ENCODE measurements around the gene PIGO. TPM values are rescaled to one million over a fixed set of nuclear protein-coding genes. Genes with fewer than 3 reads are reported as not detected.

PIGO gene
- total and polyA plus RNA-seq, 8 donors = 22.9 to 30.7 (median 25.2) TPM

DNA sequence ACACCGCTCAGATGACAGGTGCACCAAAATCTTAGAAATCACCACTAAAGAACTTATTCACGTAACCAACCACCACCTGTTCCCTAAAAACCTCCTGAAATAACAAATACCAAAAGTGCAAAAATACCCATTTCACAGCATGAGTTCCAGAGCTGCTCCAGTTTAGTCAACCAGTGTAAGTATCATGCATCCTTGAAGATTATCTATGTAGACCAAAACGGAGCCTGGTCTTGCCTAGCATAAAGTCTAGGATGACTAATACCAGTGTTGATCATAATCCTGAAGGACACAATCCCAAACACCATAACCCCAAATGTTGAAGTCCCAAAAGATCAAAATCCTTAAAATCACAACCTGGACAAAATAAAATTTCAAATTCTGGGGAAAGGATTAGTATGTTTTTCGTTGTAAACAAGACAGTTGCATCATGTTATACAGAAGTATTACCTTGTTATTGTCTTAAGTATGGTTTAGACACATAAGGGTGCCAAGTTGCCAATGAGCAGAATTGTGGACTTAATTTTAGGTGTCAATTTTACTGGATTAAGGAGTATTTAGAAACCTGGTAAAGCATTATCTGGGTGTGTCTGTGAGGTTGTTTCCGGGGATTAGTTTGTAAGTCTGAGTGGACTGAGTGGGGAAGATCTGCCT lies 42.1 kb downstream of the PIGO start:
- Histone ChIP-seq H3K36me3 (peaks cover 6 to 92% of the 10 kb centered on the region in 2 donors), H3K4me1 (no peaks in the 10 kb centered on the region), H3K4me3 (no peak overlapping the region), H3K9me3 (no peaks in the 10 kb centered on the region), H3K27ac (no peak overlapping the region), H3K27me3 (no peaks in the 10 kb centered on the region)
- DNase-seq (no peak), ATAC-seq (no peak)
- intact Hi-C loops (cut with DNase I) = no loop called here
- TF ChIP-seq, protein P1, sequence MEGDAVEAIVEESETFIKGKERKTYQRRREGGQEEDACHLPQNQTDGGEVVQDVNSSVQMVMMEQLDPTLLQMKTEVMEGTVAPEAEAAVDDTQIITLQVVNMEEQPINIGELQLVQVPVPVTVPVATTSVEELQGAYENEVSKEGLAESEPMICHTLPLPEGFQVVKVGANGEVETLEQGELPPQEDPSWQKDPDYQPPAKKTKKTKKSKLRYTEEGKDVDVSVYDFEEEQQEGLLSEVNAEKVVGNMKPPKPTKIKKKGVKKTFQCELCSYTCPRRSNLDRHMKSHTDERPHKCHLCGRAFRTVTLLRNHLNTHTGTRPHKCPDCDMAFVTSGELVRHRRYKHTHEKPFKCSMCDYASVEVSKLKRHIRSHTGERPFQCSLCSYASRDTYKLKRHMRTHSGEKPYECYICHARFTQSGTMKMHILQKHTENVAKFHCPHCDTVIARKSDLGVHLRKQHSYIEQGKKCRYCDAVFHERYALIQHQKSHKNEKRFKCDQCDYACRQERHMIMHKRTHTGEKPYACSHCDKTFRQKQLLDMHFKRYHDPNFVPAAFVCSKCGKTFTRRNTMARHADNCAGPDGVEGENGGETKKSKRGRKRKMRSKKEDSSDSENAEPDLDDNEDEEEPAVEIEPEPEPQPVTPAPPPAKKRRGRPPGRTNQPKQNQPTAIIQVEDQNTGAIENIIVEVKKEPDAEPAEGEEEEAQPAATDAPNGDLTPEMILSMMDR (IDR thresholded peaks at IDR 0.05) = no peak

DNA sequence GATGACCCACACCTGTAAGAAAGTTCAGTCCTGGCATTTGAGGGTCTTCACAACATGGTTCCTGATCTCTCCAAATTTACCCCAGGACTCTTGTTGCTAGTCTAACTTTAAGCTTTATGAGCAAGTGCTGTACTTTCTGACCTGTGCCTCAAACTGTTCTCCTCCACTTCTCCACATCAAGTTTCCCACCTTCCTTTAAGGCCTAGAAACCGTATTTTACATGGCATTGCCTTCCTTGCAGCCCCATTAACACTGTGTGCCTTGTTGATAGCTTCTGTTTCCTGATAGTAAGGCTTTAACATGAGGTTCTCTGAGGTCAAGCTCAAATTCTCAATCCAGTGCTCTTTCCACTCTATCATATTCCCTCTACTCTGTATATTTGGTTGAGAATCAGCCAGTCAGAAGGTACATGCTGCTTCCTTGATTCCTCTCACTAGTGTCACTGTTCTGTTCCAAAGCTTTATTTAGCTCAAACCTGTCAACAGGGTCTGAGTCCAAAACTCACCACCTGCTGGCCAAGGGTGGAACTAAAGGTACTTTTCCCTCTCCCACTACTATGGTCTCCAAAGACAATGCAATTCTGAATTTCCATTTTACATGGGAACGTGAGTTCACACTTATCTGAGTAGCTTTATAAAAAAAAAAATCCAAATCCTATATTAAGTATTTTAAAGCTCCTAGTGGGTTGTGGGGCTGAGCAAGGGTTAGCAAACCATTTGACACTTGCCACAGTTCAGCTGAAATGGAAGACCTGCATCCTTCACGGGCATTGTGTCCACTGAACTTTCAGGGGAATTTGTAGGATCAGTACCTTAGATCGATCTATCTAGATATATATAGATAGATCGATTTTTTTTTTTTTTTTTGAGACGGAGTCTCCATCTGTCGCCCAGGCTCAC lies 45.1 kb downstream of the PIGO start:
- Histone ChIP-seq H3K27ac (no peak overlapping the region), H3K4me3 (no peak overlapping the region), H3K27me3 (no peaks in the 10 kb centered on the region), H3K9me3 (no peaks in the 10 kb centered on the region), H3K36me3 (peaks cover 0 to 83% of the 10 kb centered on the region in 2 donors), H3K4me1 (no peaks in the 10 kb centered on the region)
- intact Hi-C loops (cut with DNase I) = no loop called here
- TF ChIP-seq, protein P1 (IDR thresholded peaks at IDR 0.05) = peak; percentile 37 to 55
- DNase-seq (no peak), ATAC-seq (peak; percentile 83)

GRCh38 chr9:35048511-35048910 lies 47.9 kb downstream of the PIGO start:
- Histone ChIP-seq H3K36me3 (peaks cover 0 to 82% of the 10 kb centered on the region in 2 donors), H3K27me3 (no peaks in the 10 kb centered on the region), H3K9me3 (no peaks in the 10 kb centered on the region), H3K4me3 (no peak overlapping the region), H3K27ac (no peak overlapping the region), H3K4me1 (no peaks in the 10 kb centered on the region)
- intact Hi-C loops (cut with DNase I) = no loop called here
- TF ChIP-seq, protein P1 (IDR thresholded peaks at IDR 0.05) = no peak
- DNase-seq (no peak), ATAC-seq (no peak)

- TF ChIP-seq, protein P1 (IDR thresholded peaks at IDR 0.05) = no peak
- H3K36me3 ChIP-seq = peaks cover 0 to 57% of the 10 kb centered on the region in 2 donors
- intact Hi-C loops (cut with DNase I) = no loop called here
Observed at GRCh38 chr9:35044071-35044470, 52.3 kb downstream of the PIGO start.

DNA sequence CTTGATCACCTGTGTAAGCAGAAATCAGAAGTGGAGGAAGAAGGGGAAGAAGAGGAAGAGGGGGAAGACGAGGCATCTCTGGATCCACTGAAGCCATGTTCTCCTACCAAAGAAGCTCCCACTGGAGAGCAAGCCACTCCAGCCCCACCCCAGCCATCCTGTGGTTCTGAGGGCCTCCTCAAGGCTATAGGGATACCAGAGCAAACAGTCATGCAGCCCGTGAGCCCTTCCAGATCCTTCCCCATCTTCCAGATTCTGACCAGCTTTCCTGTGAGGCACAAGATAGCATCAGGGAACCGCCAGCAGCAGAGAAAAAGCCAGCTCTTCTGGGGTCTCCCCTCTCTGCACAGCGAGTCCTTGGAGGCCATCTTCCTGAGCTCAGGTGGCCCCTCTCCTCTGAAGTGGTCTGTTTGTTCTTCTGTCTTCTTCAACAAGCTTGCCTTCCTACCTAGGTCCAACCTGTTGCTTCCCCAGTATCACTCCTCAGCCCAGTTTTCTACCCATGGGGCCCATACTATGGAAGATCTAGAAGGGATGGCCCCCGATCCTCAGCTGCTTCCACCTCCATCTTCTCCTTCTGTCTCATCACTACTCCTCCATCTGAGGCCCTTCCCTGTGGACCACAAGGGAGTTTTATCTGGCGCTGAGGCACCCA lies 53.4 kb downstream of the PIGO start:
- Histone ChIP-seq H3K4me3 (no peak overlapping the region), H3K36me3 (peaks cover 0 to 52% of the 10 kb centered on the region in 2 donors), H3K27me3 (no peaks in the 10 kb centered on the region), H3K27ac (no peak overlapping the region), H3K9me3 (no peaks in the 10 kb centered on the region), H3K4me1 (no peaks in the 10 kb centered on the region)
- intact Hi-C loops (cut with DNase I) = no loop called here
- ATAC-seq (no peak), DNase-seq (no peak)
- TF ChIP-seq, protein P1 (IDR thresholded peaks at IDR 0.05) = no peak

More at GRCh38 chr9:35044071-35044470, 52.3 kb downstream of the PIGO start:
- Histone ChIP-seq H3K27me3 (no peaks in the 10 kb centered on the region), H3K27ac (no peak overlapping the region), H3K4me1 (no peaks in the 10 kb centered on the region), H3K4me3 (no peak overlapping the region), H3K9me3 (no peaks in the 10 kb centered on the region)
- ATAC-seq (no peak), DNase-seq (no peak)
